RWPE2 (cell line): ENCODE data around the gene FBXO28.
A peak's percentile ranks its signal among the peaks of the same experiment; 100 is the strongest.

Source experiments
- ATAC-seq: fragments of 200-7000 bp; cut with Tn5 transposase; 3 replicates; pipeline ENCODE4 v1.9.1; 2021; ENCODE audit warnings: low read depth
- DNase-seq: peaks from one replicate; pipeline ENCODE4 v3.0.0-alpha.2; 2020; ENCODE audit warnings: low spot score
- H3K27ac ChIP-seq: fragments of 450-650 bp; 2 replicates; pipeline ENCODE4 v1.5.1; 2017; ENCODE audit warnings: mild to moderate bottlenecking; ENCODE audit not compliant: poor library complexity, severe bottlenecking
- H3K27me3 ChIP-seq: fragments of 250-450 bp; sonication (Bioruptor Pico); 2 replicates; pipeline ENCODE4 v1.5.1; 2021; ENCODE audit warnings: mild to moderate bottlenecking, moderate library complexity; ENCODE audit not compliant: insufficient read depth, poor library complexity, severe bottlenecking
- H3K36me3 ChIP-seq: fragments of 250-450 bp; sonication (Bioruptor Pico); 2 replicates; pipeline ENCODE4 v1.5.1; 2020; ENCODE audit warnings: low read depth, mild to moderate bottlenecking, moderate library complexity
- H3K4me1 ChIP-seq: fragments of 250-450 bp; sonication (Bioruptor Pico); 2 replicates; pipeline ENCODE4 v1.5.1; 2021; ENCODE audit warnings: mild to moderate bottlenecking, moderate library complexity; ENCODE audit not compliant: insufficient read depth, poor library complexity, severe bottlenecking
- H3K4me3 ChIP-seq: fragments of 250-450 bp; sonication (Bioruptor Pico); 2 replicates; pipeline ENCODE4 v1.5.1; 2021; ENCODE audit warnings: mild to moderate bottlenecking, moderate library complexity; ENCODE audit not compliant: severe bottlenecking
- H3K9me3 ChIP-seq: fragments of 250-450 bp; sonication (Bioruptor Pico); 2 replicates; pipeline ENCODE4 v1.5.1; 2021; ENCODE audit warnings: mild to moderate bottlenecking, moderate library complexity; ENCODE audit not compliant: severe bottlenecking
- CTCF ChIP-seq: fragments of 450-650 bp; IDR thresholded peaks from one replicate; pipeline ENCODE4 v1.5.1; 2017; ENCODE audit warnings: mild to moderate bottlenecking, moderate library complexity; ENCODE audit not compliant: poor library complexity, severe bottlenecking

FBXO28 gene

GRCh38 chr1:224114787-224115175 is 870 bp downstream of the FBXO28 start:
- no peaks in the 10 kb centered on the region for H3K27me3 ChIP-seq
- peak overlapping the region; percentile 66 for H3K4me3 ChIP-seq
- ATAC-seq, result no peak
- no peak for TF ChIP-seq CTCF
- H3K27ac ChIP-seq, result peak overlapping the region; percentile 60
- peaks cover 3% of the 10 kb centered on the region; the same call in 1 of the 2 replicates for H3K36me3 ChIP-seq
- peaks cover 16% of the 10 kb centered on the region for H3K4me1 ChIP-seq
- no peaks in the 10 kb centered on the region for H3K9me3 ChIP-seq
- DNase-seq, result no peak

- Histone ChIP-seq H3K27ac (no peak overlapping the region), H3K4me1 (peaks cover 16% of the 10 kb centered on the region), H3K27me3 (no peaks in the 10 kb centered on the region), H3K4me3 (no peak overlapping the region), H3K36me3 (peaks cover 3% of the 10 kb centered on the region; the same call in 1 of the 2 replicates), H3K9me3 (no peaks in the 10 kb centered on the region)
- TF ChIP-seq CTCF, result peak; percentile 53
- ATAC-seq, result peak; percentile 43; the same call in 1 of the 3 replicates
- no peak for DNase-seq
Observed at GRCh38 chr1:224116131-224116530, 2.2 kb downstream of the FBXO28 start.

DNA sequence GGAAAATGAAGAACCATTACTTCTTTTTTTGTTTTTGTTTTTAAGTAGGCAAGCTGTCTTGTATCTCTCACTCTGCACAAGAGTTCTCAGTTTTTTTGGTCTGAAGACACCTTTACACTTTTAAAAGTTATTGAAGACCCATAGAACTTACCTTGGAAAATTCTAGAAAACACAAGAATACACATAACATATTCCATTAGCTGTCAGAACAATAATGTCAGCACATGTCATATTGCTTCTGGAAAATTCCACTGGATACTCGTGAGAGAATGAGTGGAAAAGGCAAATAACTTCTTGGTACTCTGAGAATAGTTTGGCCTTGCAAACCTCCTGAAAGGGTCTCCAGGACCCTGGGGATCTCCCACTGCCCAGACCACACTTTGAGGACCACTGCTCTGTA is 4.8 kb downstream of the FBXO28 start:
- ATAC-seq, result no peak
- Histone ChIP-seq H3K27ac (no peak overlapping the region), H3K4me1 (peaks cover 14% of the 10 kb centered on the region), H3K36me3 (peaks cover 3% of the 10 kb centered on the region; the same call in 1 of the 2 replicates), H3K27me3 (no peaks in the 10 kb centered on the region), H3K9me3 (no peaks in the 10 kb centered on the region), H3K4me3 (no peak overlapping the region)
- TF ChIP-seq CTCF, result no peak
- DNase-seq, result no peak

- no peak for ATAC-seq
- Histone ChIP-seq H3K4me3 (no peak overlapping the region), H3K27me3 (no peaks in the 10 kb centered on the region), H3K4me1 (peaks cover 7% of the 10 kb centered on the region), H3K27ac (no peak overlapping the region), H3K9me3 (no peaks in the 10 kb centered on the region), H3K36me3 (no peaks in the 10 kb centered on the region)
- no peak for DNase-seq
- no peak for TF ChIP-seq CTCF
Observed at GRCh38 chr1:224123136-224123535, 9.2 kb downstream of the FBXO28 start.

DNA sequence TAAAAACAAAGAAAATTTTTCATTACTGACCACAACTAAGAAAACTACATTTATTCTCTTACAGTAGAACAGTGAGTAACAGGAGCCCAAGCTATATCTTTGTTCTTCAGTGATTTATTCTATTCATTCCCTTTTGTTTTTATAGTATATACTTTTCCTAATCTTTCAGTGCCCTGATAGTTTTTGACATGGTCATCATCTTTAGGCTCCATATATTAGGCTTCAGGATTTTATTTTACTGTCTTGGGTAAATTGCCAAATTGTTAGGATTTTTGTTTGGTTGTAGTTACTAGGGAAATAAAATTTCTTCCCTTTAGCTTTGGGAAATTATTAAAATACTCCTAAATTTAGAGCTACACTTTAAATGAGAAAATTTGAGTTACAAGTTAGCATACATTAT is 10.3 kb downstream of the FBXO28 start:
- H3K9me3 ChIP-seq, result no peaks in the 10 kb centered on the region
- H3K36me3 ChIP-seq, result no peaks in the 10 kb centered on the region
- H3K4me3 ChIP-seq, result no peak overlapping the region
- ATAC-seq, result no peak
- H3K4me1 ChIP-seq, result peaks cover 12% of the 10 kb centered on the region
- no peaks in the 10 kb centered on the region for H3K27me3 ChIP-seq
- no peak for TF ChIP-seq CTCF
- H3K27ac ChIP-seq, result no peak overlapping the region
- no peak for DNase-seq
